GM12878 (cell line): ENCODE results near the gene VRK3. TPM values are rescaled to one million over a fixed set of nuclear protein-coding genes. Genes with fewer than 3 reads are reported as not detected.

Source experiments
- EP300 ChIP-seq, 2 experiments: fragments of 150-350 bp in 1 of 2; IDR thresholded peaks; 2 replicates each; pipeline ENCODE4 v1.6.1; 2011 to 2012; ENCODE audit warnings: low read depth in 2 of 2, low read length in 2 of 2, borderline replicate concordance in 1 of 2, improper control_type of control experiment in 1 of 2, inconsistent platforms in 1 of 2; ENCODE audit not compliant: control insufficient read depth in 1 of 2
- GABPA ChIP-seq: IDR thresholded peaks from 2 replicates; pipeline ENCODE4 v1.6.1; 2014; ENCODE audit warnings: antibody characterized with exemption, low read depth, mild to moderate bottlenecking, inconsistent platforms
- GATAD2B ChIP-seq: fragments of 450-650 bp; conservative IDR thresholded peaks from 2 replicates; pipeline ENCODE4 v1.6.1; 2017; ENCODE audit warnings: low read depth, mild to moderate bottlenecking, moderate library complexity
- JUNB ChIP-seq: IDR thresholded peaks from 2 replicates; pipeline ENCODE4 v1.6.1; 2016; ENCODE audit warnings: antibody characterized with exemption, mild to moderate bottlenecking
- KLF5 ChIP-seq: fragments of 450-650 bp; IDR thresholded peaks from 2 replicates; pipeline ENCODE4 v1.6.1; 2014; ENCODE audit warnings: mild to moderate bottlenecking; ENCODE audit not compliant: partially characterized antibody
- LARP7 ChIP-seq: fragments of 450-650 bp; IDR thresholded peaks from 2 replicates; pipeline ENCODE4 v1.6.1; 2017; ENCODE audit warnings: mild to moderate bottlenecking
- MYB ChIP-seq: fragments of 150-350 bp; IDR thresholded peaks from 2 replicates; pipeline ENCODE4 v1.6.1; 2014; ENCODE audit warnings: mild to moderate bottlenecking, low read depth, low read length, borderline replicate concordance
- NBN ChIP-seq: fragments of 450-650 bp; IDR thresholded peaks from 2 replicates; pipeline ENCODE4 v1.6.1; 2016
- NFXL1 ChIP-seq: fragments of 450-650 bp; IDR thresholded peaks from 2 replicates; pipeline ENCODE4 v1.6.1; 2017; ENCODE audit warnings: antibody characterized with exemption, mild to moderate bottlenecking, borderline replicate concordance
- NR2F1 ChIP-seq: fragments of 450-650 bp; conservative IDR thresholded peaks from 2 replicates; pipeline ENCODE4 v1.6.1; 2017; ENCODE audit warnings: mild to moderate bottlenecking
- RAD21 ChIP-seq: IDR thresholded peaks from 2 replicates; pipeline ENCODE4 v1.6.1; 2011; ENCODE audit warnings: mild to moderate bottlenecking, low read depth, low read length, moderate library complexity; ENCODE audit not compliant: insufficient read depth
- SIX5 ChIP-seq: IDR thresholded peaks from 2 replicates; pipeline ENCODE4 v1.6.1; 2011; ENCODE audit warnings: mild to moderate bottlenecking, low read depth, low read length, moderate library complexity; ENCODE audit not compliant: severe bottlenecking
- WRNIP1 ChIP-seq: IDR thresholded peaks from 2 replicates; pipeline ENCODE4 v1.6.1; 2011; ENCODE audit warnings: low read depth, low read length, improper control_type of control experiment, borderline replicate concordance
- ZNF622 ChIP-seq: fragments of 450-650 bp; IDR thresholded peaks from 2 replicates; pipeline ENCODE4 v1.6.1; 2017; ENCODE audit warnings: mild to moderate bottlenecking, inconsistent platforms
- polyA plus RNA-seq, 11 experiments: library from polyadenylated mRNA; depleted of rRNA in 4 of 11; unstranded in 6 of 11; stranded (reverse) in 5 of 11; fragments of >200 nt; fragmentation: Nextera tagmentation in 4 of 11; fragmentation: Illumina TruSeq in 1 of 11; extraction: Ambion mirVana in 4 of 11; extraction: Trizol in 1 of 11; gene quantifications; 1 replicate in 1 of 11; 2 replicates in 10 of 11; pipeline versions ENCODE4 v1.2.1 to v1.2.3, GENCODE V29; 2011 to 2016; ENCODE audit warnings: inconsistent platforms in 2 of 11, missing spikeins in 2 of 11, low read depth in 1 of 11
- total RNA-seq, 4 experiments: library from RNA; depleted of rRNA in 3 of 4; stranded (reverse); fragments of >200 nt in 3 of 4; fragmentation: Illumina TruSeq in 1 of 4; extraction: Trizol in 1 of 4; gene quantifications; 2 replicates each; pipeline versions ENCODE4 v1.2.1 to v1.2.3, GENCODE V29; 2013 to 2021
- TF ChIP-seq, protein P1 (sequence below): fragments of 450-650 bp; IDR thresholded peaks from 2 replicates; pipeline ENCODE4 v1.6.1; 2017; ENCODE audit warnings: mild to moderate bottlenecking
- TF ChIP-seq, protein P2 (sequence below): fragments of 450-650 bp; IDR thresholded peaks from 2 replicates; pipeline ENCODE4 v1.6.1; 2016; ENCODE audit warnings: mild to moderate bottlenecking
- TF ChIP-seq, protein P3 (sequence below): fragments of 450-650 bp; IDR thresholded peaks from 2 replicates; pipeline ENCODE4 v1.6.1; 2017; ENCODE audit warnings: low read depth, mild to moderate bottlenecking, moderate library complexity
- TF ChIP-seq, protein P4 (sequence below): fragments of 150-350 bp; IDR thresholded peaks from 2 replicates; pipeline ENCODE4 v1.6.1; 2016; ENCODE audit warnings: low read depth, low read length
- TF ChIP-seq, protein P5 (sequence below): IDR thresholded peaks from 2 replicates; pipeline ENCODE4 v1.6.1; 2012; ENCODE audit warnings: low read depth, low read length, improper control_type of control experiment
- TF ChIP-seq, protein P6 (sequence below): fragments of 450-650 bp; IDR thresholded peaks from 2 replicates; pipeline ENCODE4 v1.6.1; 2018; ENCODE audit warnings: mild to moderate bottlenecking, low read depth, moderate library complexity; ENCODE audit not compliant: partially characterized antibody

VRK3 gene
- total and polyA plus RNA-seq, 10 of the 15 experiments (the other 5 are each of a cell fraction or from before 2014, with no cell fraction given): 17.3 to 61.9 (median 35.5) TPM

DNA sequence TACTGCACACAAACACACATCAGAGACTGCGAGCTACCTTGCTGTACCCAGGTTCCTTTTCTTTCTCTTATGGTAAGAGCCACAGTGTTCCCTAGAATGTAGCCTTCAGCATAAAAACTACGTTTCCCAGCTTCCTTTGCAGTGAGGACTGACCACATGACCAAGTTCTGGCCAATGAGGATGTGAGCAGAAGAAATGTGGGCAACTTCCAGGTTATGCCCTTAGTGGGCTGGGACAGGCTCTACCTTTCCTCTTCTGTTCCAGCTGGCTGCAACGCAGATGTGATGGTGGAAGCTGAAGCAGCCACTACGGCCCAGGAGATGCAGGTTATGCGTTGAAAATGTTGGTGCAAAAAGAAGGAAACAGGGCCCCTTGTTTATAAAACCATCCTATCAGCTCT lies 27.5 kb downstream of the VRK3 start (continued):
- TF ChIP-seq EP300 (IDR thresholded peaks at IDR 0.05; ENCODE audit: borderline replicate concordance in 1 of 2, control insufficient read depth in 1 of 2, low read depth in 2 of 2, low read length in 2 of 2) (no peak), LARP7 (no peak), NFXL1 (no peak), GATAD2B (no peak), JUNB (no peak), GABPA (no peak), NR2F1 (no peak), KLF5 (no peak), SIX5 (peak; percentile 81), NBN (no peak), MYB (no peak), ZNF622 (no peak), WRNIP1 (no peak), RAD21 (no peak)
- TF ChIP-seq, protein P1, sequence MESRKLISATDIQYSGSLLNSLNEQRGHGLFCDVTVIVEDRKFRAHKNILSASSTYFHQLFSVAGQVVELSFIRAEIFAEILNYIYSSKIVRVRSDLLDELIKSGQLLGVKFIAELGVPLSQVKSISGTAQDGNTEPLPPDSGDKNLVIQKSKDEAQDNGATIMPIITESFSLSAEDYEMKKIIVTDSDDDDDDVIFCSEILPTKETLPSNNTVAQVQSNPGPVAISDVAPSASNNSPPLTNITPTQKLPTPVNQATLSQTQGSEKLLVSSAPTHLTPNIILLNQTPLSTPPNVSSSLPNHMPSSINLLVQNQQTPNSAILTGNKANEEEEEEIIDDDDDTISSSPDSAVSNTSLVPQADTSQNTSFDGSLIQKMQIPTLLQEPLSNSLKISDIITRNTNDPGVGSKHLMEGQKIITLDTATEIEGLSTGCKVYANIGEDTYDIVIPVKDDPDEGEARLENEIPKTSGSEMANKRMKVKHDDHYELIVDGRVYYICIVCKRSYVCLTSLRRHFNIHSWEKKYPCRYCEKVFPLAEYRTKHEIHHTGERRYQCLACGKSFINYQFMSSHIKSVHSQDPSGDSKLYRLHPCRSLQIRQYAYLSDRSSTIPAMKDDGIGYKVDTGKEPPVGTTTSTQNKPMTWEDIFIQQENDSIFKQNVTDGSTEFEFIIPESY: no peak
- TF ChIP-seq, protein P2, sequence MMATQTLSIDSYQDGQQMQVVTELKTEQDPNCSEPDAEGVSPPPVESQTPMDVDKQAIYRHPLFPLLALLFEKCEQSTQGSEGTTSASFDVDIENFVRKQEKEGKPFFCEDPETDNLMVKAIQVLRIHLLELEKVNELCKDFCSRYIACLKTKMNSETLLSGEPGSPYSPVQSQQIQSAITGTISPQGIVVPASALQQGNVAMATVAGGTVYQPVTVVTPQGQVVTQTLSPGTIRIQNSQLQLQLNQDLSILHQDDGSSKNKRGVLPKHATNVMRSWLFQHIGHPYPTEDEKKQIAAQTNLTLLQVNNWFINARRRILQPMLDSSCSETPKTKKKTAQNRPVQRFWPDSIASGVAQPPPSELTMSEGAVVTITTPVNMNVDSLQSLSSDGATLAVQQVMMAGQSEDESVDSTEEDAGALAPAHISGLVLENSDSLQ: no peak
- TF ChIP-seq, protein P3, sequence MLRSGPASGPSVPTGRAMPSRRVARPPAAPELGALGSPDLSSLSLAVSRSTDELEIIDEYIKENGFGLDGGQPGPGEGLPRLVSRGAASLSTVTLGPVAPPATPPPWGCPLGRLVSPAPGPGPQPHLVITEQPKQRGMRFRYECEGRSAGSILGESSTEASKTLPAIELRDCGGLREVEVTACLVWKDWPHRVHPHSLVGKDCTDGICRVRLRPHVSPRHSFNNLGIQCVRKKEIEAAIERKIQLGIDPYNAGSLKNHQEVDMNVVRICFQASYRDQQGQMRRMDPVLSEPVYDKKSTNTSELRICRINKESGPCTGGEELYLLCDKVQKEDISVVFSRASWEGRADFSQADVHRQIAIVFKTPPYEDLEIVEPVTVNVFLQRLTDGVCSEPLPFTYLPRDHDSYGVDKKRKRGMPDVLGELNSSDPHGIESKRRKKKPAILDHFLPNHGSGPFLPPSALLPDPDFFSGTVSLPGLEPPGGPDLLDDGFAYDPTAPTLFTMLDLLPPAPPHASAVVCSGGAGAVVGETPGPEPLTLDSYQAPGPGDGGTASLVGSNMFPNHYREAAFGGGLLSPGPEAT: no peak
- TF ChIP-seq, protein P4, sequence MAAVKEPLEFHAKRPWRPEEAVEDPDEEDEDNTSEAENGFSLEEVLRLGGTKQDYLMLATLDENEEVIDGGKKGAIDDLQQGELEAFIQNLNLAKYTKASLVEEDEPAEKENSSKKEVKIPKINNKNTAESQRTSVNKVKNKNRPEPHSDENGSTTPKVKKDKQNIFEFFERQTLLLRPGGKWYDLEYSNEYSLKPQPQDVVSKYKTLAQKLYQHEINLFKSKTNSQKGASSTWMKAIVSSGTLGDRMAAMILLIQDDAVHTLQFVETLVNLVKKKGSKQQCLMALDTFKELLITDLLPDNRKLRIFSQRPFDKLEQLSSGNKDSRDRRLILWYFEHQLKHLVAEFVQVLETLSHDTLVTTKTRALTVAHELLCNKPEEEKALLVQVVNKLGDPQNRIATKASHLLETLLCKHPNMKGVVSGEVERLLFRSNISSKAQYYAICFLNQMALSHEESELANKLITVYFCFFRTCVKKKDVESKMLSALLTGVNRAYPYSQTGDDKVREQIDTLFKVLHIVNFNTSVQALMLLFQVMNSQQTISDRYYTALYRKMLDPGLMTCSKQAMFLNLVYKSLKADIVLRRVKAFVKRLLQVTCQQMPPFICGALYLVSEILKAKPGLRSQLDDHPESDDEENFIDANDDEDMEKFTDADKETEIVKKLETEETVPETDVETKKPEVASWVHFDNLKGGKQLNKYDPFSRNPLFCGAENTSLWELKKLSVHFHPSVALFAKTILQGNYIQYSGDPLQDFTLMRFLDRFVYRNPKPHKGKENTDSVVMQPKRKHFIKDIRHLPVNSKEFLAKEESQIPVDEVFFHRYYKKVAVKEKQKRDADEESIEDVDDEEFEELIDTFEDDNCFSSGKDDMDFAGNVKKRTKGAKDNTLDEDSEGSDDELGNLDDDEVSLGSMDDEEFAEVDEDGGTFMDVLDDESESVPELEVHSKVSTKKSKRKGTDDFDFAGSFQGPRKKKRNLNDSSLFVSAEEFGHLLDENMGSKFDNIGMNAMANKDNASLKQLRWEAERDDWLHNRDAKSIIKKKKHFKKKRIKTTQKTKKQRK: no peak
- TF ChIP-seq, protein P5, sequence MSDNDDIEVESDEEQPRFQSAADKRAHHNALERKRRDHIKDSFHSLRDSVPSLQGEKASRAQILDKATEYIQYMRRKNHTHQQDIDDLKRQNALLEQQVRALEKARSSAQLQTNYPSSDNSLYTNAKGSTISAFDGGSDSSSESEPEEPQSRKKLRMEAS: no peak
- TF ChIP-seq, protein P6, sequence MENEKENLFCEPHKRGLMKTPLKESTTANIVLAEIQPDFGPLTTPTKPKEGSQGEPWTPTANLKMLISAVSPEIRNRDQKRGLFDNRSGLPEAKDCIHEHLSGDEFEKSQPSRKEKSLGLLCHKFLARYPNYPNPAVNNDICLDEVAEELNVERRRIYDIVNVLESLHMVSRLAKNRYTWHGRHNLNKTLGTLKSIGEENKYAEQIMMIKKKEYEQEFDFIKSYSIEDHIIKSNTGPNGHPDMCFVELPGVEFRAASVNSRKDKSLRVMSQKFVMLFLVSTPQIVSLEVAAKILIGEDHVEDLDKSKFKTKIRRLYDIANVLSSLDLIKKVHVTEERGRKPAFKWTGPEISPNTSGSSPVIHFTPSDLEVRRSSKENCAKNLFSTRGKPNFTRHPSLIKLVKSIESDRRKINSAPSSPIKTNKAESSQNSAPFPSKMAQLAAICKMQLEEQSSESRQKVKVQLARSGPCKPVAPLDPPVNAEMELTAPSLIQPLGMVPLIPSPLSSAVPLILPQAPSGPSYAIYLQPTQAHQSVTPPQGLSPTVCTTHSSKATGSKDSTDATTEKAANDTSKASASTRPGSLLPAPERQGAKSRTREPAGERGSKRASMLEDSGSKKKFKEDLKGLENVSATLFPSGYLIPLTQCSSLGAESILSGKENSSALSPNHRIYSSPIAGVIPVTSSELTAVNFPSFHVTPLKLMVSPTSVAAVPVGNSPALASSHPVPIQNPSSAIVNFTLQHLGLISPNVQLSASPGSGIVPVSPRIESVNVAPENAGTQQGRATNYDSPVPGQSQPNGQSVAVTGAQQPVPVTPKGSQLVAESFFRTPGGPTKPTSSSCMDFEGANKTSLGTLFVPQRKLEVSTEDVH: no peak
